MM.1S (cell line): ENCODE measurements around the gene MEG3.

Experiments used
- DNase-seq: peaks from one replicate; pipeline ENCODE4 v3.0.0-alpha.2; 2015
- H2AFZ ChIP-seq: fragments of 300-600 bp; sonication (generic); 2 replicates; pipeline ENCODE4 v1.6.0; 2016; ENCODE audit warnings: antibody characterized with exemption, low read length
- H3F3A ChIP-seq: fragments of 300-600 bp; sonication (generic); 2 replicates; pipeline ENCODE4 v1.6.1; 2016; ENCODE audit warnings: mild to moderate bottlenecking, antibody characterized with exemption, low read length, moderate library complexity, mixed read lengths; ENCODE audit not compliant: insufficient read depth
- H3K27ac ChIP-seq: fragments of 300-600 bp; sonication (generic); 2 replicates; pipeline ENCODE4 v1.5.1; 2016; ENCODE audit warnings: mild to moderate bottlenecking, low read length
- H3K27me3 ChIP-seq: fragments of 300-600 bp; sonication (generic); replicated peaks from 2 replicates; pipeline ENCODE4 v1.6.0; 2016; ENCODE audit warnings: low read length; ENCODE audit not compliant: insufficient read depth
- H3K36me3 ChIP-seq: fragments of 300-600 bp; sonication (generic); replicated peaks from 2 replicates; pipeline ENCODE4 v1.6.1; 2016; ENCODE audit warnings: mild to moderate bottlenecking, low read length, mixed read lengths; ENCODE audit not compliant: insufficient read depth
- H3K4me1 ChIP-seq: fragments of 300-600 bp; sonication (generic); 2 replicates; pipeline ENCODE4 v1.6.1; 2016; ENCODE audit warnings: low read length, mixed read lengths
- H3K4me2 ChIP-seq: fragments of 300-600 bp; sonication (generic); 2 replicates; pipeline ENCODE4 v1.6.0; 2016; ENCODE audit warnings: low read depth, low read length
- H3K4me3 ChIP-seq: fragments of 300-600 bp; sonication (generic); 2 replicates; pipeline ENCODE4 v1.5.1; 2016; ENCODE audit warnings: low read length, mixed read lengths
- H3K79me2 ChIP-seq: fragments of 300-600 bp; sonication (generic); 2 replicates; pipeline ENCODE4 v1.6.1; 2016; ENCODE audit warnings: mixed run types, low read length, mixed read lengths
- H3K9ac ChIP-seq: fragments of 300-600 bp; sonication (generic); 2 replicates; pipeline ENCODE4 v1.6.1; 2016; ENCODE audit warnings: low read length, mixed read lengths
- H3K9me2 ChIP-seq: fragments of 300-600 bp; sonication (generic); replicated peaks from 2 replicates; pipeline ENCODE4 v1.6.1; 2016; ENCODE audit warnings: mild to moderate bottlenecking, low read length, mixed read lengths; ENCODE audit not compliant: insufficient read depth
- H3K9me3 ChIP-seq: fragments of 300-600 bp; sonication (generic); replicated peaks from 2 replicates; pipeline ENCODE4 v1.6.1; 2016; ENCODE audit warnings: mild to moderate bottlenecking, low read length, mixed read lengths; ENCODE audit not compliant: insufficient read depth
- H4K20me1 ChIP-seq: fragments of 300-600 bp; sonication (generic); 2 replicates; pipeline ENCODE4 v1.6.1; 2016; ENCODE audit warnings: mild to moderate bottlenecking, low read length, moderate library complexity, mixed read lengths; ENCODE audit not compliant: insufficient read depth
- CTCF ChIP-seq: fragments of 300-600 bp; sonication (generic); IDR thresholded peaks from 2 replicates; pipeline ENCODE4 v1.5.1; 2016; ENCODE audit warnings: antibody characterized with exemption, low read length, mixed read lengths
- EZH2 ChIP-seq: fragments of 300-600 bp; sonication (generic); optimal IDR thresholded peaks from 2 replicates; pipeline ENCODE3; 2017; ENCODE audit warnings: low read depth, mild to moderate bottlenecking, antibody characterized with exemption, low read length, mixed read lengths
- EZH2phosphoT487 ChIP-seq: fragments of 300-600 bp; sonication (generic); IDR thresholded peaks from 2 replicates; pipeline ENCODE4 v1.6.1; 2018; ENCODE audit warnings: antibody characterized with exemption, low read length

MEG3 gene

GRCh38 chr14:100859781-100860180 lies 33.9 kb downstream of the MEG3 start:
- no peaks in the 10 kb centered on the region for H3K9me2 ChIP-seq
- peaks cover 15% of the 10 kb centered on the region for H3K27me3 ChIP-seq
- H3K79me2 ChIP-seq: no peaks in the 10 kb centered on the region
- no peak overlapping the region for H3K4me2 ChIP-seq
- no peaks in the 10 kb centered on the region for H3K36me3 ChIP-seq
- DNase-seq: no peak
- H4K20me1 ChIP-seq: no peaks in the 10 kb centered on the region
- no peak overlapping the region for H2AFZ ChIP-seq
- H3K9ac ChIP-seq: no peak overlapping the region
- no peaks in the 10 kb centered on the region for H3K4me1 ChIP-seq
- TF ChIP-seq EZH2 (no peak), CTCF (no peak), EZH2phosphoT487 (no peak)
- no peak overlapping the region for H3K4me3 ChIP-seq
- no peaks in the 10 kb centered on the region for H3K9me3 ChIP-seq
- no peak overlapping the region for H3K27ac ChIP-seq
- H3F3A ChIP-seq: no peaks in the 10 kb centered on the region

- H3K4me1 ChIP-seq: no peaks in the 10 kb centered on the region
- H3K9me3 ChIP-seq: no peaks in the 10 kb centered on the region
- no peak overlapping the region for H3K4me3 ChIP-seq
- H3K79me2 ChIP-seq: no peaks in the 10 kb centered on the region
- no peaks in the 10 kb centered on the region for H3F3A ChIP-seq
- H4K20me1 ChIP-seq: no peaks in the 10 kb centered on the region
- no peak overlapping the region for H3K4me2 ChIP-seq
- TF ChIP-seq CTCF (no peak), EZH2 (no peak), EZH2phosphoT487 (no peak)
- DNase-seq: no peak
- no peaks in the 10 kb centered on the region for H3K9me2 ChIP-seq
- no peak overlapping the region for H3K9ac ChIP-seq
- no peak overlapping the region for H2AFZ ChIP-seq
- no peaks in the 10 kb centered on the region for H3K36me3 ChIP-seq
- peaks cover 8% of the 10 kb centered on the region for H3K27me3 ChIP-seq
- no peak overlapping the region for H3K27ac ChIP-seq
Observed at GRCh38 chr14:100860556-100861187, 34.8 kb downstream of the MEG3 start.

GRCh38 chr14:100861188-100861936 lies 35.4 kb downstream of the MEG3 start:
- Histone ChIP-seq H3K4me3 (no peak overlapping the region), H3K9me3 (no peaks in the 10 kb centered on the region), H2AFZ (no peak overlapping the region), H3K27me3 (peaks cover 2% of the 10 kb centered on the region; the same call in 1 of the 2 replicates), H3K9me2 (no peaks in the 10 kb centered on the region), H4K20me1 (no peaks in the 10 kb centered on the region), H3K9ac (no peak overlapping the region), H3K27ac (no peak overlapping the region), H3K36me3 (no peaks in the 10 kb centered on the region), H3K4me1 (no peaks in the 10 kb centered on the region), H3F3A (no peaks in the 10 kb centered on the region), H3K4me2 (no peak overlapping the region), H3K79me2 (no peaks in the 10 kb centered on the region)
- DNase-seq: no peak
- TF ChIP-seq EZH2phosphoT487 (no peak), EZH2 (no peak), CTCF (no peak)
